ENCODE data around the gene SDK1.

GRCh38 chr7:3327099-3327498 is 26.0 kb downstream of the SDK1 start:
- TF ChIP-seq, protein P1, sequence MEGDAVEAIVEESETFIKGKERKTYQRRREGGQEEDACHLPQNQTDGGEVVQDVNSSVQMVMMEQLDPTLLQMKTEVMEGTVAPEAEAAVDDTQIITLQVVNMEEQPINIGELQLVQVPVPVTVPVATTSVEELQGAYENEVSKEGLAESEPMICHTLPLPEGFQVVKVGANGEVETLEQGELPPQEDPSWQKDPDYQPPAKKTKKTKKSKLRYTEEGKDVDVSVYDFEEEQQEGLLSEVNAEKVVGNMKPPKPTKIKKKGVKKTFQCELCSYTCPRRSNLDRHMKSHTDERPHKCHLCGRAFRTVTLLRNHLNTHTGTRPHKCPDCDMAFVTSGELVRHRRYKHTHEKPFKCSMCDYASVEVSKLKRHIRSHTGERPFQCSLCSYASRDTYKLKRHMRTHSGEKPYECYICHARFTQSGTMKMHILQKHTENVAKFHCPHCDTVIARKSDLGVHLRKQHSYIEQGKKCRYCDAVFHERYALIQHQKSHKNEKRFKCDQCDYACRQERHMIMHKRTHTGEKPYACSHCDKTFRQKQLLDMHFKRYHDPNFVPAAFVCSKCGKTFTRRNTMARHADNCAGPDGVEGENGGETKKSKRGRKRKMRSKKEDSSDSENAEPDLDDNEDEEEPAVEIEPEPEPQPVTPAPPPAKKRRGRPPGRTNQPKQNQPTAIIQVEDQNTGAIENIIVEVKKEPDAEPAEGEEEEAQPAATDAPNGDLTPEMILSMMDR (IDR thresholded peaks at IDR 0.05; ENCODE audit: extremely low read depth in 1 of 2, insufficient read depth in 1 of 2, low read depth in 1 of 2, low read length in 2 of 2) = no peak
- TF ChIP-seq POLR2AphosphoS5 (IDR thresholded peaks at IDR 0.05; ENCODE audit: insufficient read depth, low read depth, low read length) (no peak), POLR2A (IDR thresholded peaks at IDR 0.05; ENCODE audit: low read depth, low read length) (no peak), EZH2 (IDR thresholded peaks at IDR 0.05; ENCODE audit: borderline replicate concordance, low read depth, low read length, severe bottlenecking) (no peak), FOS (IDR thresholded peaks at IDR 0.05; ENCODE audit: borderline replicate concordance, insufficient read depth, low read length) (no peak), JUN (IDR thresholded peaks at IDR 0.05; ENCODE audit: borderline replicate concordance, insufficient read depth, insufficient read length, low read depth) (no peak), GATA2 (IDR thresholded peaks at IDR 0.05; ENCODE audit: insufficient read depth, insufficient read length, low read depth, low read length) (no peak)
- TF ChIP-seq, protein P2, sequence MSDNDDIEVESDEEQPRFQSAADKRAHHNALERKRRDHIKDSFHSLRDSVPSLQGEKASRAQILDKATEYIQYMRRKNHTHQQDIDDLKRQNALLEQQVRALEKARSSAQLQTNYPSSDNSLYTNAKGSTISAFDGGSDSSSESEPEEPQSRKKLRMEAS (IDR thresholded peaks at IDR 0.05; ENCODE audit: insufficient read depth, insufficient read length) = no peak

All from endothelial cell of umbilical vein (primary cell).